Tibial artery (tissue), 4 donors: ENCODE data around the gene RPH3AL.
A peak's percentile ranks its signal among the peaks of the same experiment; 100 is the strongest.

Experiments used
- DNase-seq, 2 donors: peaks; one replicate each; pipeline ENCODE4 v3.0.0-alpha.2; 2019
- H3K27ac ChIP-seq, 2 donors: fragments of 200-600 bp; sonication (generic) in 1 of 2; 1 replicate in 1 of 2; 2 replicates in 1 of 2; pipeline ENCODE4 v1.5.1; 2018 to 2019; ENCODE audit warnings: mild to moderate bottlenecking in 1 of 2
- H3K27me3 ChIP-seq, 2 donors: fragments of 200-600 bp; sonication (generic) in 1 of 2; one replicate each; pipeline versions ENCODE4 v1.5.1 to v1.6.0; 2016 to 2019
- H3K36me3 ChIP-seq, 3 donors: fragments of 200-600 bp; sonication (generic) in 2 of 3; one replicate each; pipeline ENCODE4 v1.5.1; 2016 to 2019; ENCODE audit warnings: mild to moderate bottlenecking in 2 of 3
- H3K4me1 ChIP-seq, 4 donors: fragments of 200-600 bp; sonication (generic) in 2 of 4; 1 replicate in 3 of 4; 2 replicates in 1 of 4; pipeline ENCODE4 v1.5.1; 2016 to 2019
- H3K4me3 ChIP-seq, 2 donors: fragments of 200-600 bp; sonication (generic) in 1 of 2; 1 replicate in 1 of 2; 2 replicates in 1 of 2; pipeline ENCODE4 v1.5.1; 2018 to 2019; ENCODE audit warnings: mild to moderate bottlenecking in 2 of 2
- H3K9me3 ChIP-seq, 3 donors: fragments of 200-600 bp; sonication (generic) in 1 of 3; one replicate each; pipeline ENCODE4 v1.5.1; 2016 to 2019
- intact Hi-C: fragments of 100-400 bp; cut with DNase I; formaldehyde crosslinking; loops from one replicate; pipeline ENCODE4 v1.15.0; 2023; ENCODE audit warnings: low total_unique reads
- TF ChIP-seq, protein P1 (sequence below), 2 experiments: fragments of 200-600 bp in 1 of 2; fragments of 450-650 bp in 1 of 2; IDR thresholded peaks; one replicate each; pipeline ENCODE4 v1.5.1; 2017 to 2019; ENCODE audit warnings: antibody characterized with exemption in 2 of 2, mild to moderate bottlenecking in 1 of 2, moderate library complexity in 1 of 2

The RPH3AL gene

DNA sequence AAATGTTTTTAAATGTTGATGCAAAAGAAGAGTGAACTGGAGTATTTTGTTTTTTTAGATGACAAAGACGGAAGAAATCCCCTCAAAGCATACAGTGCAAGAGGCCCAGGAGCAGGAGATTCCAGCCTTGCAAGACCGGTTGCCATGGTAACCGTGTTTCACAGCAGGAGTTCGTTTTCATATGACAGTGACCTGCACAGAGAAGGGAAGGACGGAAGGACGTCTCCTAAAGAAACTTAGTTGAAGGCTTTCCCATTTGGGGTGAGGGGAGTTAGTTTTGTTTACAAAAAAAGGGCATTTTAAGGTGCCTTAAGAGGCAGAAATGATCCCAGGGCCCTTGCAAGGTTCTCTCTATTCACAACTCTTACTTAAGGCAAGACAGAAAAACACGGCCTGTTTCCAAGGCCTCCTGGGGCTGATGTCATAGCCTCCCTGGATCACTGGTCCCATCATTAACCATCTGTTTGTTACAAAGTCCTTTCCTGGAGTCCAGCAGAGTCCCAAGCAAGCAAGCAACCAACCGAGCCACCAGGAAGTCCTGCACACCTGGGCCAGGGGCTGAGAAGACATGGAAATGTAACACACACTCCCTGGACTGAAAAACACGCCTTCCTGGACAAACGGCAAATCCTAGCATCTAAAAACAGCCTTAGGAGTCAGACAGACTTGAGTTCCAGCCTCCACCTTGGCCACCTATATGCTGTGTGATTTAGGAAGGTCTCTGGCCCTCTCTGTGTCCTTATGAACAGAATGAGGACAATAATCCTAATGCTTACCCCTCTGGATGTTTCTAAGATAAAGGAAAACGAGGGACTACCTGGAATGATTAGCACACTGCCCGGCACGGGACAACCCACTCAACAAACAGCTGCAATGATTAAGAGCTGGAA lies 30.3 kb upstream of the RPH3AL start:
- intact Hi-C loops = no loop called here
- H3K4me3 ChIP-seq = no peak overlapping the region
- H3K27ac ChIP-seq = no peak overlapping the region
- H3K4me1 ChIP-seq = peaks cover 0 to 22% (median 13%) of the 10 kb centered on the region in 4 donors
- TF ChIP-seq, protein P1, sequence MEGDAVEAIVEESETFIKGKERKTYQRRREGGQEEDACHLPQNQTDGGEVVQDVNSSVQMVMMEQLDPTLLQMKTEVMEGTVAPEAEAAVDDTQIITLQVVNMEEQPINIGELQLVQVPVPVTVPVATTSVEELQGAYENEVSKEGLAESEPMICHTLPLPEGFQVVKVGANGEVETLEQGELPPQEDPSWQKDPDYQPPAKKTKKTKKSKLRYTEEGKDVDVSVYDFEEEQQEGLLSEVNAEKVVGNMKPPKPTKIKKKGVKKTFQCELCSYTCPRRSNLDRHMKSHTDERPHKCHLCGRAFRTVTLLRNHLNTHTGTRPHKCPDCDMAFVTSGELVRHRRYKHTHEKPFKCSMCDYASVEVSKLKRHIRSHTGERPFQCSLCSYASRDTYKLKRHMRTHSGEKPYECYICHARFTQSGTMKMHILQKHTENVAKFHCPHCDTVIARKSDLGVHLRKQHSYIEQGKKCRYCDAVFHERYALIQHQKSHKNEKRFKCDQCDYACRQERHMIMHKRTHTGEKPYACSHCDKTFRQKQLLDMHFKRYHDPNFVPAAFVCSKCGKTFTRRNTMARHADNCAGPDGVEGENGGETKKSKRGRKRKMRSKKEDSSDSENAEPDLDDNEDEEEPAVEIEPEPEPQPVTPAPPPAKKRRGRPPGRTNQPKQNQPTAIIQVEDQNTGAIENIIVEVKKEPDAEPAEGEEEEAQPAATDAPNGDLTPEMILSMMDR (IDR thresholded peaks at IDR 0.05) = no peak
- no peak for DNase-seq
- no peaks in the 10 kb centered on the region for H3K36me3 ChIP-seq
- peaks cover 0 to 53% of the 10 kb centered on the region in 2 donors for H3K27me3 ChIP-seq
- no peaks in the 10 kb centered on the region for H3K9me3 ChIP-seq

DNA sequence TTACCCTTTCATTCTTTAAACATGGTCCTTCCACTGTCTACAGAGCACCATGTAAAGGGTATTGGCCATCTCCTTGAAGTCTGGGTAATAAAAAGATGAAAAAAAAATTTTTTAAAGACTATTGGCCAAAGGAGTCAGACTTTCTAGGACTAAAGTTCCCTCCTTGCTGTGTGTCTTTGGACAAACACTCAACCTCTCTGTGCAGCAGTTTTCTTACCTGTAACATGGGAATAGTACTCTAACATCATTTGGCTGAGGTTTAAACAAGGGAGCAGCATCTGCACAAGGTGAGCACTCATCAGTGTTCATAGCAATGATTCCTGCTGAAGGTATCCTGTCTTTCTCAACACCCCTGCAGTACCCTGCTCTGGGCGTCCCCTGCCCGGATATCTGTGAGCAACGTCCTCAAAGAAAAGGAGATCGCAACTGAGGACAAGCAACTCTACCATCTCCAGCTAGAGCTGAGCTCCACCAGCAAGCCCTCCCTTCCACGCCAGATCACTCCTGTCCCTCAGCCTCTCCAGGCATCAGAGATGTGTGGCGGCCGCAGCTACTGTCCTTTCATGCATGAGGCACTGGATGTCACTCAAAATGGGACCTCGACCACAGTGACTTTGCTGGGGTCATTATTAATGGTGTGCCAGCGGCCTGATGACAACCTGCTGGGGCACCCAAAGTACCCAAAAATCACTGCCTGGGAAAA lies 29.5 kb upstream of the RPH3AL start:
- intact Hi-C loops = no loop called here
- Histone ChIP-seq H3K9me3 (no peaks in the 10 kb centered on the region), H3K36me3 (no peaks in the 10 kb centered on the region), H3K27ac (no peak overlapping the region), H3K4me1 (peaks cover 0 to 22% (median 13%) of the 10 kb centered on the region in 4 donors), H3K4me3 (no peak overlapping the region), H3K27me3 (peaks cover 0 to 46% of the 10 kb centered on the region in 2 donors)
- DNase-seq = no peak
- TF ChIP-seq, protein P1 (IDR thresholded peaks at IDR 0.05) = no peak

DNA sequence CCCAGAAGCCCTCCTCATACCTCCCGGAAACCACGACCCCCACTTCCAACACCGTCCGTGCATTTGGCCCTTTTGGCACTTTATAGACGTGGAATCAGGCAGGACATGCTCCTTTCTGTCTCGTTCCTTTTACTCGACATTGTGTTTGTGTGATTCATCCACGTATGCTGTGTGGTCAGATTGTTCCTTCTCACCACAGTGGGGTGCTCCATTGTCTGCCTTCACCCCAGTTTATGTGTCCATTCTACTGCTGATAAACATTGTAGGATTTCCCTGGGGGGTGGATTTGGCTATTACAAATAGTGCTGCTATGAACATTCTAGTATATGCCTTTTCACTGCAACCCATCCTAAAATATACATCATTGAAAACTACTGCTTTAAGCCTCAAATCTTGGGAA lies 28.9 kb upstream of the RPH3AL start:
- TF ChIP-seq, protein P1 (IDR thresholded peaks at IDR 0.05) = no peak
- H3K4me1 ChIP-seq = peaks cover 0 to 20% (median 12%) of the 10 kb centered on the region in 4 donors
- peaks cover 0 to 40% of the 10 kb centered on the region in 2 donors for H3K27me3 ChIP-seq
- intact Hi-C loops = no loop called here
- H3K27ac ChIP-seq = no peak overlapping the region
- H3K36me3 ChIP-seq = no peaks in the 10 kb centered on the region
- DNase-seq = no peak
- H3K9me3 ChIP-seq = no peaks in the 10 kb centered on the region
- H3K4me3 ChIP-seq = no peak overlapping the region

DNA sequence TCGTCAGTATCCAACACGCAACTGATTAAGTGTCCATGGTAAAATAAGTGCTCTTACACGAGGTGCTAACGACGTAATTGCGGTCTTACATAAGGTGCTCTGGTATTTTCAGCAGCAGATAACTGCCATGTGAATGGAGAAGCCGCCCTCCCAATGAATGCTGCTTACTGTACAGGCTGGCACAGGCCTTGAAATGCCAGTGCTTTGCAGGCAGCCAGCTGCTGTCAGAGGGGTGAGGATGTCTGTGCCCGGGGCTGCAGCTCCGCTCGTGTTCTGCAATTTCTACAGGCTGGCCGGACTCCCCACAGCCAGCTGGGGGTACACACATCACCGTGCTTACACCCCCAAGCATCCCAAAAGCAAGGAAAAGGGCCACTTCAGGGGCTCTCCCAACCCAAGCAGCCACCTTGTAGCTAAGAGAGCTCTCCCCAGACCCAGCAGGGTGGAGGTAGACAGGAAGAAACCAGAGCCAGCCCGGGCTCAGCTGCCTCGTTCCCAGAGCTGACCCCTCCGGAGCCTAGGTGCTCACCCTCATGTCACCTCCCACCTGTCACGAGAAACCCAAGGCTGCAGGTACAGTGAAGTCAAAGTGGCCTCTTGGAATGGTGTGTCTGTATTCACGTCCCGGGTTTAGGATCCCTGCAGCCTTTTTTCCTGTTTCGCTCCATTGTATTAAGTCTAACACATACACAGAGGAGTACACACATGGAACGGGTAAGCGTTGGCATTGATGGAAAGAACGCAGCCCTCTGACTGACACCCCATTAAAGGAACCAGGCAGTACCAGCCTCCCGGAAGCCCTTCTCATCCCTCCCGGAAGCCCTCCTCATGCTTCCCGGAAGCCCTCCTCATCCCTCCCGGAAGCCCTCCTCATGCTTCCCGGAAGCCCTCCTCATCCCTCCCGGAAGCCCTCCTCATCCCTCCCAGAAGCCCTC lies 27.2 kb upstream of the RPH3AL start:
- TF ChIP-seq, protein P1 (IDR thresholded peaks at IDR 0.05) = no peak
- intact Hi-C loops = no loop called here
- no peak overlapping the region for H3K4me3 ChIP-seq
- H3K27ac ChIP-seq = no peak overlapping the region
- peaks cover 0 to 2% (median under 1%) of the 10 kb centered on the region in 4 donors for H3K4me1 ChIP-seq
- no peaks in the 10 kb centered on the region for H3K9me3 ChIP-seq
- no peaks in the 10 kb centered on the region for H3K36me3 ChIP-seq
- peak in 1 of 2 donors; percentile 58 for DNase-seq
- peaks cover 0 to 29% of the 10 kb centered on the region in 2 donors for H3K27me3 ChIP-seq

DNA sequence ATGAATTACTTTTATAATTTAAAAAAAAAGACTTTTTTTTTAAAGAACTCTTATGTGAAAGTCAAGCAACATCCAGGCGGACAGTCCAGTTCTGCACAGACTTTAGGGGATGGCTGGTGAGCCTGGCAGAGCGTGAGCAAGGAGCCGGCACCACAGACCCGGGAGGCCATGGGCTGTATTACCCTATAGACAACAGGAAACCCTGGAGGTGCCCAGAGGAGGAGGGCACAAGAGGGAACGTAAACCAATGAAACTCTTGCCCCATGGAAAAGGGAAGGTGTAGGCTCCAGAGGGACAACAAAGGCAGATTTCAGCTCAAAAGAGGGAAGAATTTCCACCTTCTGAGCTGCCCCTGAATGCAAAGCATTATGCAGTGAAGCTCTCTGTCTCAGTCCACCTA lies 25.5 kb upstream of the RPH3AL start:
- TF ChIP-seq, protein P1 (IDR thresholded peaks at IDR 0.05) = no peak
- H3K27me3 ChIP-seq = peaks cover 0 to 22% of the 10 kb centered on the region in 2 donors
- H3K4me3 ChIP-seq = no peak overlapping the region
- no peaks in the 10 kb centered on the region for H3K9me3 ChIP-seq
- peak in 1 of 2 donors; percentile 4 for DNase-seq
- intact Hi-C loops = no loop called here
- H3K36me3 ChIP-seq = no peaks in the 10 kb centered on the region
- no peak overlapping the region for H3K27ac ChIP-seq
- no peaks in the 10 kb centered on the region for H3K4me1 ChIP-seq
